IPS-18a (cell line): ENCODE measurements around the gene PLCH2.

Source experiments
- H3K27ac ChIP-seq: one replicate; pipeline ENCODE4 v1.5.1; 2013; ENCODE audit warnings: low read length
- H3K27me3 ChIP-seq: one replicate; pipeline ENCODE4 v1.6.1; 2013; ENCODE audit warnings: mild to moderate bottlenecking, low read length; ENCODE audit not compliant: control insufficient read depth, insufficient read depth
- H3K36me3 ChIP-seq: one replicate; pipeline ENCODE4 v1.6.1; 2013; ENCODE audit warnings: low read depth, low read length; ENCODE audit not compliant: control insufficient read depth
- H3K4me1 ChIP-seq: one replicate; pipeline ENCODE4 v1.6.1; 2013; ENCODE audit warnings: low read depth, low read length; ENCODE audit not compliant: control insufficient read depth
- H3K4me3 ChIP-seq: one replicate; pipeline ENCODE4 v1.5.1; 2013; ENCODE audit warnings: low read length
- H3K9ac ChIP-seq: one replicate; pipeline ENCODE4 v1.6.1; 2013; ENCODE audit warnings: mild to moderate bottlenecking, low read length, moderate library complexity
- H3K9me3 ChIP-seq: one replicate; pipeline ENCODE4 v1.6.1; 2013; ENCODE audit warnings: low read depth, low read length; ENCODE audit not compliant: control insufficient read depth

Gene PLCH2

DNA sequence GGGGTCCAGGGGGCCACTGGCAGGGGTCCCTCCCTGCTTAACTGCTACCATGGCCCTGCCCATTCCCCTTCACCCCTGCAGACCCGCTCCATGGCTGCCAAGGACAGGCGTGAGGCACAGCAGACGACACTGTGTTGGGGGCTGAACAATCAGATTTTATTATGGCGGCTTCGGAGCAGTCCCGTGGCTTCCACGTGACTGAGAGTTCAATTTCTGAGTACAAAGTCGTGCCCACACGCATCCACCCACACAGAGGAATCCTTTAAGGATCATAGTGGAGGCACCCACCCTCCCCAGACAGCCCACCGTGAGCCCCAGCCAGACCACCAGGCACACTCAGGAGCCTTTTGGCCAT, 52.5 kb downstream of the PLCH2 start:
- Histone ChIP-seq H3K27me3 (peaks cover 65% of the 10 kb centered on the region), H3K27ac (no peak overlapping the region), H3K36me3 (no peaks in the 10 kb centered on the region), H3K4me3 (peak overlapping the region; percentile 35), H3K9ac (no peak overlapping the region), H3K4me1 (peaks cover 10% of the 10 kb centered on the region), H3K9me3 (no peaks in the 10 kb centered on the region)

GRCh38 chr1:2528966-2529783, 53.1 kb downstream of the PLCH2 start:
- no peak overlapping the region for H3K27ac ChIP-seq
- peak overlapping the region; percentile 35 for H3K4me3 ChIP-seq
- peaks cover 71% of the 10 kb centered on the region for H3K27me3 ChIP-seq
- H3K4me1 ChIP-seq, result peaks cover 10% of the 10 kb centered on the region
- no peak overlapping the region for H3K9ac ChIP-seq
- no peaks in the 10 kb centered on the region for H3K9me3 ChIP-seq
- H3K36me3 ChIP-seq, result no peaks in the 10 kb centered on the region

DNA sequence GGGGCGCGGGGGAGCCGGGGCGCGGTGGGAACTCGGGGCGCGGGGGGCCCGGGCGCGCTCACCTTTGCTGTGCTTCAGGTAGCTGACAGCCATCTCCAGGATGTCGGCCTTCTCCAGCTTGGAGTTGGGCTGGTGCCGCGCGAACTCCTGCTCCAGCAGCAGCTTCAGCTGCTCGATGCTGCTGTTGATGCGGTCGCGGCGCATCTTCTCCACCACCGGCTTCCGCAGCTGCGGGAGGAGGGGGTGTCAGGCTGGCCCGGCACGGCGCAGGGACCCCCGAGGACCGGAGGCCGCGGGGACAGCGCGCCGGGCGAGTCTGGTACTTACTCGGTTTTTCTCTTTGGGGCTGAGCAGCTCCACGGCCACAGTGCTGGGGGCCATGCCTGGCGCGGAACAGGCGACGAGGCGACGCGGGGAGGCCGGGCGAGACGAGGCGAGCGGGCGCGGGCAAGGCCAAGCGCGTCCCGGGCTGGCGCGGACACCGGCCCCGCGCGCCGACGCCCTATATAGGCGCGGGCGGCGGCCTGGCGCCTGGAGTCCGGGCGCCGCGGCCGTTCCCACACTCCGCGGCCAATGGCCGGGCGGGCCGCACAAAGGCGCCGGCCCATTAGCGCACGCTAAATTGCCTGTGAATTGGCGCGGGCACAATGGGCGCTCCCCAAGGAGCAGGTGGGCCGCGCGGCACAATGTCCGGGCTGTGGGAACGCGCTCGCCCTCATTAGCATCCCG, 53.9 kb downstream of the PLCH2 start, which contains the start of gene HES5:
TSS of gene HES5 (minus strand) at position 480 of the 729 bp plus-strand sequence. CDS start at position 381, 99 bp downstream.
- H3K27ac ChIP-seq, result no peak within 1 kb of the TSS

DNA sequence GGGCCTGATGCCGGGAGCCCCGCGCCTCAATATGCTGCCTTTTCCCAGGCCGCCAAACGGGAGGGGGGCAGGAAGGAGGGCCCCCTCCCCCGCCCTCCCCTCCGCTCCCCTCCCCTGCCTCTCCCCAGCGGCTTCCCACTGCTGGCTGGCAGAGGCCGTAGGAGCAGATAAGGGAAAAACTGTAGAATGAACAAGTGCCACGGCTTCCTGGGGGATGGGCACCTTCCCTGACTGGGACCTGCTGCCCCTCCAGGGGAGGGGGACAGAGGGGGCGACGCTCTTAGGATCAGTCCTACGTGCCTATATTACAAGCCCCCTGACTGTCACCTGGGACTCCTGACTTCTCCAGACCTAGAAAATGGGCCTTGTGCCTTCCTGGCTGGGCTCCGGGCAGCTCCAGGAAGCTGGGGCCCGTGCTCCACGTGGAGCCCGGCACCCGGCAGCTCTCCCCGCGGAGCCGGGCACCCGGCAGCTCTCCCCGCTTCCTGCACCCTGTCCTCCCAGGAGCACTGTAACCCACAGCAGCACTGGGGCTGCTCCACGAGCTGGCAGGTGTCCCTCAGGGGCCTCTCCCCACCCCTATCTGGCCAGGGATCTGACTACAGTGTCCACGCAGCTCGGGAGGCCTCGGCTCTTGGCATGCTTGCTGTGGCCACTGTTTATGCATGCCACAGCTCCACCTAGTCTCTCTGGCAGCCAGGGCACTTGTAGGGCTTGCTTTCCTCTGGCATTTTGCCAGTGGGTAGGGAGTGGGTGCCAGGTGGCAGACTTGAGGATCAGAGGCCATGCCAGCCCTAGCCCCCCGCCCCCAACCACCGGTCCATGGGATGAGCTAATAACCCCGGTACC, 54.6 kb downstream of the PLCH2 start:
- H3K36me3 ChIP-seq, result no peaks in the 10 kb centered on the region
- peaks cover 75% of the 10 kb centered on the region for H3K27me3 ChIP-seq
- no peaks in the 10 kb centered on the region for H3K9me3 ChIP-seq
- no peak overlapping the region for H3K4me3 ChIP-seq
- no peak overlapping the region for H3K9ac ChIP-seq
- H3K4me1 ChIP-seq, result peaks cover 7% of the 10 kb centered on the region
- no peak overlapping the region for H3K27ac ChIP-seq

More for the DNA sequence above, 53.9 kb downstream of the PLCH2 start, which contains the start of gene HES5:
- peak within 1 kb of the TSS; percentile 43 for H3K4me3 ChIP-seq
- H3K36me3 ChIP-seq, result no peaks in the 10 kb centered on the region
- no peak within 1 kb of the TSS for H3K9ac ChIP-seq
- peaks cover 10% of the 10 kb centered on the region for H3K4me1 ChIP-seq
- peaks cover 75% of the 10 kb centered on the region for H3K27me3 ChIP-seq
- no peaks in the 10 kb centered on the region for H3K9me3 ChIP-seq

GRCh38 chr1:2532485-2533160, 56.5 kb downstream of the PLCH2 start:
- H3K4me1 ChIP-seq, result peaks cover 4% of the 10 kb centered on the region
- H3K4me3 ChIP-seq, result no peak overlapping the region
- no peaks in the 10 kb centered on the region for H3K36me3 ChIP-seq
- H3K27me3 ChIP-seq, result peaks cover 75% of the 10 kb centered on the region
- H3K27ac ChIP-seq, result no peak overlapping the region
- H3K9me3 ChIP-seq, result no peaks in the 10 kb centered on the region
- no peak overlapping the region for H3K9ac ChIP-seq

GRCh38 chr1:2533365-2533764, 57.3 kb downstream of the PLCH2 start:
- peaks cover 68% of the 10 kb centered on the region for H3K27me3 ChIP-seq
- no peak overlapping the region for H3K27ac ChIP-seq
- H3K4me1 ChIP-seq, result peaks cover 4% of the 10 kb centered on the region
- H3K9me3 ChIP-seq, result no peaks in the 10 kb centered on the region
- no peak overlapping the region for H3K4me3 ChIP-seq
- H3K9ac ChIP-seq, result no peak overlapping the region
- no peaks in the 10 kb centered on the region for H3K36me3 ChIP-seq

- peaks cover 60% of the 10 kb centered on the region for H3K27me3 ChIP-seq
- no peaks in the 10 kb centered on the region for H3K36me3 ChIP-seq
- no peaks in the 10 kb centered on the region for H3K9me3 ChIP-seq
- no peak overlapping the region for H3K4me3 ChIP-seq
- H3K9ac ChIP-seq, result no peak overlapping the region
- H3K4me1 ChIP-seq, result no peaks in the 10 kb centered on the region
- H3K27ac ChIP-seq, result no peak overlapping the region
Observed at GRCh38 chr1:2534315-2534686, 58.2 kb downstream of the PLCH2 start.

DNA sequence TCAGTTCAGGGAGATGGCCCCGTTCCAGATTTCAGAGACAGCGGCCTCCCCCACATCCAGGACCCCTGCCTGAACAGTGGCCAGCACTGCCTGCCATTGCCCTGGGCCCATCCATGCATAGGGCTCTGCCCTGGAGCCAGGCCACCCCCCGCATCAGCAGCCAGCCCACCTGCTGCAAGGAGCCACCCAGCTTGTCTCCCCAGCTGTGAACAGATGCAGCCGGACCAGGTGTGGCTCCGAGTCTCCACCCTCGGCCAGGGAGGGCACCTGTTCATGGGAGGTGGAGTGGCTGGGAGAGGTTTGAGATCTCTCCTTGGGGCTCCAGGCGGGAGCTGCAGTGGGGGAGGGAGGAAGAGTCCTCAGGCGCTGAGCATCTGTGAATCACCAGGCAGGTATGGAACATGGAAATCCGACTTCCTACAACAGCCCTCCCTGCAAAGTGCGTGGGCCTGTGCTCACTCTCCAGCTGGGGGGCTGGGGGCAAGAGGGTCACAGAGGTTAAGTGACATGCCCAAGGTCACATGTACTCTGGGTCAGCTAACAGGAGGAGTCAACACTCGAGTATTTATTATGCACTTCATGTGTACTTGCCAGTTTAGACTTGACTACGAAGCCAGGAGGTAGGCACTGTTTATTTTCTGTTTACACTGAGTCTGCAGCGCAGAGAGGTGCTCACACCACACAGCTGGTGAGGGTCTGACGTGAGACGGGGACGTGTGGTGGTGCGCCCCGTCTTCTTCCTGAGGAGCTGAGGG, 58.8 kb downstream of the PLCH2 start:
- no peaks in the 10 kb centered on the region for H3K9me3 ChIP-seq
- H3K36me3 ChIP-seq, result no peaks in the 10 kb centered on the region
- H3K4me3 ChIP-seq, result no peak overlapping the region
- no peak overlapping the region for H3K9ac ChIP-seq
- H3K27ac ChIP-seq, result no peak overlapping the region
- H3K27me3 ChIP-seq, result peaks cover 60% of the 10 kb centered on the region
- H3K4me1 ChIP-seq, result no peaks in the 10 kb centered on the region

DNA sequence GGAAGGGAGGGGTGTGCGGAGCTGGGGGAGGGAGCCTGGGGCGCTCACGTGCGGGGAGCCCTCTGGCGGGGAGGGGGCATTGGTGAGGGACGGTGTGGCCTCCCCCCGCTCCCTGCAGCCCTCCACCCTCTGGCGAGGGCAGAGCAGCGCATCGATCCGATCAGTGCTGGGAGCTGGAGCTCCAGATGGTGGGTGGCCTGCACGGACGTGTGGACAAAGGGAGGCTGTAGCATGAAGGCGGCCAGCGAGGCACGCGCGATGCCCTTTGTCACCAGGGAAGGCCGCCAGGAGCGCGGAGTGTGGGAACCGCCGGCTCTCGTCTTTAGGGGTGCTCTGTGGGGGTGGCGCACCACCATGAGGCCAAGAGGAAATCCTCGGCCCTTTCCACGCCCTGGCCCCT, 59.4 kb downstream of the PLCH2 start:
- no peak overlapping the region for H3K4me3 ChIP-seq
- H3K36me3 ChIP-seq, result no peaks in the 10 kb centered on the region
- H3K4me1 ChIP-seq, result no peaks in the 10 kb centered on the region
- peaks cover 60% of the 10 kb centered on the region for H3K27me3 ChIP-seq
- no peaks in the 10 kb centered on the region for H3K9me3 ChIP-seq
- H3K9ac ChIP-seq, result no peak overlapping the region
- no peak overlapping the region for H3K27ac ChIP-seq

DNA sequence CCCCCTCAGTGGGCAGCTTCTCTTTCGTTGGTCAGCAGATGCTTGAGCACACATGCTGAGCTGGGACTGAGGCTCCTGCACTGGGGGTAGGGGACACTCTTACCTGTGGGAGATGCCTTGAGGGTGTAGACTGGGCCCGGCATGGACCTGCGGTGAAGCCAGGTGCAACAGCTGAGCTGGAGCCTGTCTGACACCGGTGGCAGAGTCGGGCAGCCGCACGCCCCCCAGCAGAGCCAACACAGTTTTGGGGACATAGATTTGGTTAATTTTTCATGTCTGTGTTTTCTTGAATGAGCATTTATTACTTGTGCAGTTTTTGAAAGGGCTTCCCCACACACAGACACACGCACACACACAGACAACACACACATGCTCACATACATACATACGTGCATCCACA, 59.9 kb downstream of the PLCH2 start:
- Histone ChIP-seq H3K9ac (no peak overlapping the region), H3K9me3 (no peaks in the 10 kb centered on the region), H3K27ac (no peak overlapping the region), H3K4me3 (no peak overlapping the region), H3K27me3 (peaks cover 57% of the 10 kb centered on the region), H3K36me3 (no peaks in the 10 kb centered on the region), H3K4me1 (no peaks in the 10 kb centered on the region)
